GM18526 (cell line): Measurements from ENCODE around the gene OAS3.

Experiments used
- POLR2A ChIP-seq: IDR thresholded peaks from 3 replicates; pipeline ENCODE4 v1.6.1; 2011; ENCODE audit not compliant: insufficient read length; ENCODE audit errors: extremely low read depth

OAS3 gene

GRCh38 chr12:112941528-112942335, 3.5 kb downstream of the OAS3 start:
- TF ChIP-seq POLR2A: no peak

DNA sequence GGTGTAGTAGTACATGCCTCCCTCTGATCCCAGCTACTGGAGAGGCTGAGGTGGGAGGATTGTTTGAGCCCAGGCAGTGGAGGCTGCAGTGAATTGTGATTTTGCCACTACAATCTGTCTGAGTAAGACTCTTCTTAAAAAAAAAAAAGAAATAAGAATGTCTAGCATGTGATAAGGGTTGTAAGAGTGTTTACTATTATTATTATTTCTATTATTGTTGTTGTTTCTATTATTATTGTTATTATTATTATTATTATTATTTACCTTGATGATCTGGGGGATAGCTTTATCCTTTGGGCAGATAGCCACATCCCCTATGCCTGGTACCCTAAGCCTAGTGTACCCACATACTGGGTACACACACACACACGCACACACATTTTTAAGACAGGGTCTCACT, 4.3 kb downstream of the OAS3 start:
- TF ChIP-seq POLR2A: no peak

GRCh38 chr12:112944024-112944690, 5.9 kb downstream of the OAS3 start:
- TF ChIP-seq POLR2A: no peak

- TF ChIP-seq POLR2A: no peak
Observed at GRCh38 chr12:112945515-112945914, 7.2 kb downstream of the OAS3 start.

- TF ChIP-seq POLR2A: no peak
Observed at GRCh38 chr12:112946236-112947000, 8.1 kb downstream of the OAS3 start.

DNA sequence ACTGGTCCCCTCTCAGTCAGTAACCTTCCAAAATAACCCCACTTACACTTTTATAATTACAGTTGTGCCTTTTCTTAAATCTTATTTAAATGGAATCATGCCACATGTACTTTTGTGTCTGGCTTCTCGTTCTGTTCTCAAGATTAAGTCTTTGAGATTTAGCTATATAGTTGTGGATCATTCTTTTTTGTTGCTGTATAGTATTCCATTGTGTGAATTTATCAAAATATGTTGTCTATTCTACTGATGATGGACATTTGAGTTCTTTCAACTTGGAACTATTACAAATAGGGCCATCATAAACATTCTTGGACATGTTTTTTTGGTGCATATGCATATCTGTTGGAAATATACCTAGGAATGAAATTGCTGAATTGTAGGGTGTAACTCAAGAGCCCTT, 9.0 kb downstream of the OAS3 start:
- TF ChIP-seq POLR2A: no peak

GRCh38 chr12:112947761-112948160, 9.5 kb downstream of the OAS3 start:
- TF ChIP-seq POLR2A: no peak

DNA sequence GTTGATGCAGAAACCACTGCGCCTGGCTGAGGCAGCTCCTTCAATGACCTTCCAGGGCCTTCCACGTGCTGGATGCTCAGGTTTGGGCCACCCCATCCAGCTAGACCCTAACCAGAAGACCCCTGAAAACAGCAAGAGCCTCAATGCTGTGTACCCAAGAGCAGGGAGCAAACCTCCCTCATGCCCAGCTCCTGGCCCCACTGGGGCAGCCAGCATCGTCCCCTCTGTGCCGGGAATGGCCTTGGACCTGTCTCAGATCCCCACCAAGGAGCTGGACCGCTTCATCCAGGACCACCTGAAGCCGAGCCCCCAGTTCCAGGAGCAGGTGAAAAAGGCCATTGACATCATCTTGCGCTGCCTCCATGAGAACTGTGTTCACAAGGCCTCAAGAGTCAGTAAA, 10.5 kb downstream of the OAS3 start:
- TF ChIP-seq POLR2A: no peak

GRCh38 chr12:112950701-112951100, 12.4 kb downstream of the OAS3 start:
- TF ChIP-seq POLR2A: no peak

GRCh38 chr12:112961074-112961473, 22.8 kb downstream of the OAS3 start:
- TF ChIP-seq POLR2A: no peak

DNA sequence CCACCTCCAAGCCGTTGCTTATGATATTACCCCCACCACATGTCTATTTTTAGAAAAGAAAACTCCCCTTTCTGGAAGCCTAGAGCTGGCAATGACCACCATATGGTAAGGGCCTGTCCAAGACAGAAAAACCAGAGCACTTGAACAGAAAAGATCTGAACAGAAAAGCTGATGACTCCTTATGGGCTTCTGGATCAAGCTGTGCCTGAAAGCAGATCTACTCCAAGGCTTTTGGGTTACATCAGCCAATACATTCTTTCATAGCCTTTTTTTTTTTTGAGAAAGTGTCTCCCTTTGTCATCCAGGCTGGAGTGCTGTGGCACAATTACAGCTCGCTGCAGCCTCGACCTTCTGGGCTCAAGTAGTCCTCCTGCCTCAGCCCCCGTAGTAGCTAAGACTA, 23.3 kb downstream of the OAS3 start:
- no peak for TF ChIP-seq POLR2A

- TF ChIP-seq POLR2A: no peak
Observed at GRCh38 chr12:112962561-112962960, 24.3 kb downstream of the OAS3 start.

DNA sequence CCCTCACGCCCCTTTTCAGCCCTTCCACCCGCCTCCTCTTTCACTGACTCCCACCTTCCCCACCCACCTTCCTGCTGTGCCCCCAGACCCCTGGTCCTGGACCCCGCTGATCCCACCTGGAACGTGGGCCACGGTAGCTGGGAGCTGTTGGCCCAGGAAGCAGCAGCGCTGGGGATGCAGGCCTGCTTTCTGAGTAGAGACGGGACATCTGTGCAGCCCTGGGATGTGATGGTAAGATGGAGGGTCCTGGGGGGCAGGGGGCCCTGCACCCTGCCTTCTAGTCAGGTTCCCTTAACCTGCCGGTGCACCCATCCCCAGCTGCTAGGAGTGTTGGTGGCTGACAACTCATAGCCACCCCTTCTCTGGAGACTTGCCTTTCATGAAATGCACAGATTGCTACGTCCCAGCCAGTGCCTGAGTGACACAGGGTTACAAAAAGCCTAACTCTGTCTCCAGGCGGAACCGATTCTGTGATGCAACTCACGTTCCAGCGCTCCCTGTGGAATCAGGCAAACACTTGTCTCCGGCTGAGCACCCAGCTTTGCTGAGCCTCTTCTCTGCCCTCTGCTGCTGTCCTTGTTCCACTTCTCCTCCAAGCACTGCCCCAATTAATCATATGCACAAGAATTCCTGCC, 25.1 kb downstream of the OAS3 start:
- TF ChIP-seq POLR2A: no peak

DNA sequence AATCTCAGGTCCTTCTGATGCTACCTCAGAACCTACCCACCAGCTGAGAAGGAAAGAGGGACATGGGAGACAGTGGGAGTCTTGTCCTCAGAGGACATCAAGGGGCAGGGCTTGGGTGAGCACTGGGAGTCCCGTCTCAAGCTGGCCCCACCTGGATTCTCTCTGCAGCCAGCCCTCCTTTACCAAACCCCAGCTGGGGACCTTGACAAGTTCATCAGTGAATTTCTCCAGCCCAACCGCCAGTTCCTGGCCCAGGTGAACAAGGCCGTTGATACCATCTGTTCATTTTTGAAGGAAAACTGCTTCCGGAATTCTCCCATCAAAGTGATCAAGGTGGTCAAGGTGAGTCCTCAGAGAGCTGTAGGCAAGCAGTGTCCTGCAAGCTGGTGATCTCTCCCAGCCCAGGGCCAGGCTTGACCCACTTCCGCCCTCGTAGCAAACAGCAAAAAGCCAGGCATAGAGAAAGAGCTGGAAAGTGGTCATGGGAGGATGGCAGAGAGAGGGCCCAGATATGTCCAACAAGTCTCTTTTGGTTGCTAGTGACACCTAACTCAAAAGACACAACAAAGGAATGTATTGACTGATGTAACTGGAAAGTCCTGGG, 25.9 kb downstream of the OAS3 start:
- TF ChIP-seq POLR2A: no peak

- TF ChIP-seq POLR2A: no peak
Observed at GRCh38 chr12:112964915-112965314, 26.6 kb downstream of the OAS3 start.
